Caki2 (cell line): ENCODE results near the gene PARK7. TPM values are rescaled to one million over a fixed set of nuclear protein-coding genes. Genes with fewer than 3 reads are reported as not detected.
A peak's percentile ranks its signal among the peaks of the same experiment; 100 is the strongest.

Experiments
- DNase-seq: peaks from one replicate; pipeline ENCODE4 v3.0.0-alpha.2; 2015; ENCODE audit warnings: low read depth
- in situ Hi-C: cut with HindIII; loops from 2 replicates; pipeline ENCODE4 v1.10.0; 2016; ENCODE audit warnings: low sequenced_read_pairs, low pct_unique_long_range_greater_than_20kb, mixed read lengths
- total RNA-seq: library from RNA; depleted of rRNA; stranded (reverse); fragments of >200 nt; shearing (Covaris generic); gene quantifications from 2 replicates; pipeline ENCODE4 v1.2.3, GENCODE V29; 2014; ENCODE audit warnings: low replicate concordance

Gene PARK7
- total RNA-seq, 1 experiment from 2014 or later: 173 TPM

GRCh38 chr1:8002329-8002910 is 40.9 kb downstream of the PARK7 start:
- no peak for DNase-seq
- in situ Hi-C loops: no loop called here

GRCh38 chr1:8002921-8003320 is 41.4 kb downstream of the PARK7 start:
- DNase-seq: no peak
- in situ Hi-C loops: no loop called here

GRCh38 chr1:8003438-8004112 is 42.1 kb downstream of the PARK7 start:
- in situ Hi-C loops: no loop called here
- no peak for DNase-seq

GRCh38 chr1:8004113-8004802 is 42.7 kb downstream of the PARK7 start:
- no peak for DNase-seq
- in situ Hi-C loops: no loop called here

GRCh38 chr1:8004803-8005573 is 43.5 kb downstream of the PARK7 start:
- in situ Hi-C loops: no loop called here
- DNase-seq: peak; percentile 91

GRCh38 chr1:8006037-8006963 is 44.8 kb downstream of the PARK7 start:
- DNase-seq: no peak

GRCh38 chr1:8009043-8010002 is 47.8 kb downstream of the PARK7 start:
- no peak for DNase-seq
- in situ Hi-C loops: loop anchor here (10.0 kb wide), 2 partner anchors 165 to 305 kb away; partner anchors contain the start of gene SLC45A1

More at GRCh38 chr1:8006037-8006963, 44.8 kb downstream of the PARK7 start:
- in situ Hi-C loops: no loop called here

- DNase-seq: no peak
- in situ Hi-C loops: loop anchor here (10.0 kb wide), 2 partner anchors 165 to 305 kb away; partner anchors contain the start of gene SLC45A1
Observed at GRCh38 chr1:8010080-8010664, 48.7 kb downstream of the PARK7 start.

GRCh38 chr1:8011016-8011415 is 49.5 kb downstream of the PARK7 start:
- DNase-seq: no peak
- in situ Hi-C loops: loop anchor here (10.0 kb wide), 2 partner anchors 164 to 304 kb away; partner anchors contain the start of gene SLC45A1

GRCh38 chr1:8011923-8012858 is 50.7 kb downstream of the PARK7 start:
- in situ Hi-C loops: loop anchor here (10.0 kb wide), 2 partner anchors 163 to 303 kb away; partner anchors contain the start of gene SLC45A1
- no peak for DNase-seq

GRCh38 chr1:8012955-8013354 is 51.4 kb downstream of the PARK7 start:
- in situ Hi-C loops: loop anchor here (10.0 kb wide), 2 partner anchors 162 to 302 kb away; partner anchors contain the start of gene SLC45A1
- DNase-seq: no peak

- DNase-seq: no peak
- in situ Hi-C loops: loop anchor here (10.0 kb wide), 2 partner anchors 161 to 301 kb away; partner anchors contain the start of gene SLC45A1
Observed at GRCh38 chr1:8013399-8013798, 51.9 kb downstream of the PARK7 start.

- in situ Hi-C loops: loop anchor here (10.0 kb wide), 2 partner anchors 161 to 301 kb away; partner anchors contain the start of gene SLC45A1
- no peak for DNase-seq
Observed at GRCh38 chr1:8013800-8014199, 52.3 kb downstream of the PARK7 start.

- DNase-seq: no peak
- in situ Hi-C loops: loop anchor here (10.0 kb wide), 2 partner anchors 160 to 300 kb away; partner anchors contain the start of gene SLC45A1
Observed at GRCh38 chr1:8014381-8014988, 53.0 kb downstream of the PARK7 start.
